Measurements from ENCODE around the gene PHACTR3. TPM values are rescaled to one million over a fixed set of nuclear protein-coding genes. Genes with fewer than 3 reads are reported as not detected.

PHACTR3 gene
- polyA plus RNA-seq, 1 experiment, result not detected

DNA sequence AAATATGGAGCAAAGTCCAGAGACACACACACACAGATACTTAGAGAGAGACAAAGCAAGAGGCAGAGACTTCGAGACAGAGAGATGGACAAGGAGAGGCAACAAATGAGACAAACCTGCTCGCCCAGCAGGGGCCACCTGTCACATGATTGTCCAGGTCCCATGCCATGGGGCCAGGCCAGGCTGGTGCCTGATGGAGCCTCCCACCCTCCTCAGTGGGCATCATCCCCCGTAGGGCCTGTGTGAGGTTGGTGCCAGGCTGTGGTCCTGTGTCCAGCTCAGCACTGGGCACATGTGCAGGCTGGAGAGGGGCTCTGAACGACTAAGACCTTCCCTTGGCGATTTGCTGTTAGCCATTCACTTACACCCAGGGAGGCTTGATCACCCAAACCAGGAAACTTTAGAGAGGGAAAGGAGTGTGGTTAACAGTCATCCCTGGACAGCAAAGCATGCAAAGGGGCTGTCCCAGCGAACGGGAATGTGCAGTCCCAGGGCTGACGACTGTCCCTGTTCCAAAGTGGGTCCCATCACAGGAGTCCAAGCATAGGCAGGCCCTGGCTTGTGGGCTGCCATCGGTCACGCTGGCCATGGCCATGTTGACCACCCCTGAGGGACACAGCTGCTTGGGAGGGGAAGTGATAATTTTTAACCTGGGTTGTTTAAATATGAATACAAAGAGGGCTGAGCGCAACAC is 38.4 kb upstream of the PHACTR3 start:
- Histone ChIP-seq H3K27ac (ENCODE audit: low read depth, low read length) (no peak overlapping the region), H3K9me3 (ENCODE audit: control insufficient read depth, insufficient read depth, low read length) (peaks cover 3% of the 10 kb centered on the region; the same call in 1 of the 2 replicates), H3K27me3 (ENCODE audit: control insufficient read depth, insufficient read depth, low read length) (no peaks in the 10 kb centered on the region), H3K4me3 (ENCODE audit: low read depth, low read length) (no peak overlapping the region)
- TF ChIP-seq, protein P1, sequence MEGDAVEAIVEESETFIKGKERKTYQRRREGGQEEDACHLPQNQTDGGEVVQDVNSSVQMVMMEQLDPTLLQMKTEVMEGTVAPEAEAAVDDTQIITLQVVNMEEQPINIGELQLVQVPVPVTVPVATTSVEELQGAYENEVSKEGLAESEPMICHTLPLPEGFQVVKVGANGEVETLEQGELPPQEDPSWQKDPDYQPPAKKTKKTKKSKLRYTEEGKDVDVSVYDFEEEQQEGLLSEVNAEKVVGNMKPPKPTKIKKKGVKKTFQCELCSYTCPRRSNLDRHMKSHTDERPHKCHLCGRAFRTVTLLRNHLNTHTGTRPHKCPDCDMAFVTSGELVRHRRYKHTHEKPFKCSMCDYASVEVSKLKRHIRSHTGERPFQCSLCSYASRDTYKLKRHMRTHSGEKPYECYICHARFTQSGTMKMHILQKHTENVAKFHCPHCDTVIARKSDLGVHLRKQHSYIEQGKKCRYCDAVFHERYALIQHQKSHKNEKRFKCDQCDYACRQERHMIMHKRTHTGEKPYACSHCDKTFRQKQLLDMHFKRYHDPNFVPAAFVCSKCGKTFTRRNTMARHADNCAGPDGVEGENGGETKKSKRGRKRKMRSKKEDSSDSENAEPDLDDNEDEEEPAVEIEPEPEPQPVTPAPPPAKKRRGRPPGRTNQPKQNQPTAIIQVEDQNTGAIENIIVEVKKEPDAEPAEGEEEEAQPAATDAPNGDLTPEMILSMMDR (IDR thresholded peaks at IDR 0.05; ENCODE audit: low read depth, low read length), result no peak
- no peak for DNase-seq (ENCODE audit: low read depth, low spot score)
- POLR2A ChIA-PET, result no interaction called here
- CTCF ChIA-PET, result no interaction called here

DNA sequence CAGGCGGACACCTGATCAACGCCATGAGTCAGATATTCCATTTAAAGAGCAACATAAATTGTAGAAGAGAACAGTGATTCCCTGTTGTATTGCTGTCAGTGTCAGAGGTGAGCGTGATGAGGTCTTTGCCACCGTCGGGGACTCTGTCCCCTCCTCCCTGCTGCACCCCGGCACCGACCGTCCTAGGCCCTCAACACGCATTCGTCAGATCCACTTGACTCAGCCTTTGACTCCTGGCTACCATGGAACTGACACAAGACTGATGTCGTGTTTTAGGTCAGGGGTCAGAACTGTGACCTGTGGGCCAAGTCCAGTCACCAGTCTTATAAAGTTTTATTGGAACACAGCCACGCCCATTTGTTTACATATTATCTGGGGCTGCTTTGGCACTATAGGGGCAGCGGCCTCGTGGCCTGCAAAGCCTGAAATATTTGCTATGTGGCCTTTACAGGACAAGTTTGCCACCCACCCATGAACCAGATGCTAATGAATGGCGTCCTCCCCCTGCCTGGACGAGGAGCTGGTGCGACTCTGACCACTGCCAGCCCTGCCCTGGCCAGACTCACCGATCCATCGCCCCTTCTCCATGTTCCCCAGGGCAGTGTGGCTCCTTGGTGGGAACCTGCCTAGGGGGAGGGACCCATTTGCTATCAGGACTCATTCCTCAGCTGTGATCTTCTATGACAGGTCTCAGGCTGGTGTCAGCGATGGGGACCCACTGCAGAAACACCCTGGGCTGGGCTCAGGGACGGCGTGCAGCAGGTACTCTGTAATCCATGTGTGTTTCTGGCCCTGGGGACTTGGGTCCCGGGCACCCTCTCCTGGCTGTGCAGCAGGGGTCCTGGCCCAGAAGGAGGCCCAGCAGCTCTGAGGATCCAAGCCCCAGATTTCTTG is 37.5 kb upstream of the PHACTR3 start:
- ChIA-PET POLR2A (no interaction called here), CTCF (no interaction called here)
- H3K4me3 ChIP-seq (ENCODE audit: low read depth, low read length), result no peak overlapping the region
- no peaks in the 10 kb centered on the region for H3K27me3 ChIP-seq (ENCODE audit: control insufficient read depth, insufficient read depth, low read length)
- TF ChIP-seq, protein P1 (IDR thresholded peaks at IDR 0.05; ENCODE audit: low read depth, low read length), result no peak
- H3K27ac ChIP-seq (ENCODE audit: low read depth, low read length), result no peak overlapping the region
- no peak for DNase-seq (ENCODE audit: low read depth, low spot score)
- peaks cover 3% of the 10 kb centered on the region; the same call in 1 of the 2 replicates for H3K9me3 ChIP-seq (ENCODE audit: control insufficient read depth, insufficient read depth, low read length)

DNA sequence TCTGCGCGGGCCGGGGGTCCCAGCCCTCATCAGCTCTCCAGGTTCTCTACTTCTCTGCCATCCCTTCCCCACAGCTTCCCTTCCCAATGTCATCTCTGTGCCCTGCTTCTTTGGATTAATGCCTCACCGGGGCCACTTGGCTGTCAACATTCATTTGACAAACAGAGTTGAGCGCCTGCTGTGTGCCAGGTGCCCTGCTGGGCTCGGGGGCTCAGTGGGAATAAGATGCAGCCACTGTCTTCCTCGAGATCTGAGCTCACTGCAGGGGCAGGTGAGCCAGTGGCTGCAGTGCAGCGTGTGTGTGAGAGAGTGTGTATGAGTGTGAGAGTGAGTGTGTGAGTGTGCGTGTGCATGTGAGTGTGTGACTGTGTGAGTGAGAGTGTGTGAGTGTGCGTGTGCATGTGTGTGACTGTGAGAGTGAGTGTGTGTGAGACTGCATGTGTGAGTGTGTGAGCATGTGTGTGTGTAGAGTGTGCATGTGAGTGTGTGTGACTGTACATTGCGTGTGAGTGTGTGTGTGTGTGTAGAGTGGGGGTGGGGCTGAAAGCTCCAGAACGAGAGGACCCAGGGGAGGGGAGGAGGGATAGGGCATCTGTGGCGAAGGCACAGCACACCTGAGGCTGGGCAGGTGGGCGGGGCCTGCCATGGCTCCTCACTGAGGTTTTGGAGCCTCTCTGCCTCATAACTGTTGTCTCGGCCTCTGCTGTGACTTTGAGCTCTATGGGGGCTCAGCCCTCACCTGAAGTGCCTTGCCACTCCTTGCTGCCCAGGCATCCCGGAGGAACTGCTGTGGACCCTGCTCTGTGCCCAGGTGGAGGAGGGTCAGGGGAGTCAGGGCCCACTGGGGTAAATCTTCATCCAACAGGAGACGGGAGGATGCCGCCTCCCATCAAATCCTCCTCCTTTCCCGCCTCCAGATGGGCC is 36.5 kb upstream of the PHACTR3 start:
- no peak for DNase-seq (ENCODE audit: low read depth, low spot score)
- POLR2A ChIA-PET, result no interaction called here
- Histone ChIP-seq H3K27me3 (ENCODE audit: control insufficient read depth, insufficient read depth, low read length) (no peaks in the 10 kb centered on the region), H3K9me3 (ENCODE audit: control insufficient read depth, insufficient read depth, low read length) (peaks cover 3% of the 10 kb centered on the region; the same call in 1 of the 2 replicates), H3K27ac (ENCODE audit: low read depth, low read length) (no peak overlapping the region), H3K4me3 (ENCODE audit: low read depth, low read length) (no peak overlapping the region)
- TF ChIP-seq, protein P1 (IDR thresholded peaks at IDR 0.05; ENCODE audit: low read depth, low read length), result no peak
- CTCF ChIA-PET, result no interaction called here

DNA sequence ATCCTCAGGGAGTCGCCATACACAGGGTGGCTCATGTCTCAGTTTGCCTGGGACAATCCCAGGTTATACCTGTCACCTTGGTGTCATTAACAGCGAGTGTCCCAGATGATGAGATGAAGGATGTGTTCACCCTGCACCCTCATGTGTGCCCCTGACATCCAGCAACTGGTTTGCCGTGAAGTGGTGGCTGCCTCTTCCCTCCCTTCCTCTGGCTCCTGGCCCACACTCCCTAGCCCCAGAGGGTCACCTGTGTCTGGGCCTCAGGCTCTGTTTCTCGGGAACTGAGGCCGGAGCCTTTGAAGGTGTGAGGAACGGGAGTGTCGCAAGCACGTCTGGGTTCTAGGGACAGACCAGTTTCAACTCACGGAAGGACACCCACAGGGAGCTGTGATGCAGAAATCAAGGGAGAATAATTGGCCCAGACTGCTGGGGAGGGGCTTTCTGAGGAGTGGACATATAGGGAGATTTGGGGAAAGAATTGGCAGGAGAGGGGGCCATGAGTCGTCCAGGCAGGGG is 35.8 kb upstream of the PHACTR3 start:
- TF ChIP-seq, protein P1 (IDR thresholded peaks at IDR 0.05; ENCODE audit: low read depth, low read length), result no peak
- H3K27me3 ChIP-seq (ENCODE audit: control insufficient read depth, insufficient read depth, low read length), result no peaks in the 10 kb centered on the region
- H3K9me3 ChIP-seq (ENCODE audit: control insufficient read depth, insufficient read depth, low read length), result peaks cover 3% of the 10 kb centered on the region; the same call in 1 of the 2 replicates
- no peak overlapping the region for H3K4me3 ChIP-seq (ENCODE audit: low read depth, low read length)
- H3K27ac ChIP-seq (ENCODE audit: low read depth, low read length), result no peak overlapping the region
- ChIA-PET POLR2A (no interaction called here), CTCF (no interaction called here)
- no peak for DNase-seq (ENCODE audit: low read depth, low spot score)

Measured in AG04450 (cell line).